Activated naive CD8-positive, alpha-beta T cell treated with anti-CD3 and anti-CD28 coated beads, Interleukin-2, amount 50 U/mL, for 24 hours (primary cell): ENCODE results near the gene CNTFR.

ENCODE experiments used
- ATAC-seq: fragments of 150-1000 bp; cut with Tn5 transposase; one replicate; pipeline ENCODE4 v1.10.0; 2021
- DNase-seq: peaks from one replicate; pipeline ENCODE4 v3.0.0; 2021
- H3K27ac Mint-ChIP-seq: one replicate; pipeline ENCODE4 v1.8.0; 2021; ENCODE audit warnings: mild to moderate bottlenecking, mixed read lengths
- H3K27me3 Mint-ChIP-seq: one replicate; pipeline ENCODE4 v1.8.0; 2021; ENCODE audit warnings: mixed read lengths
- H3K36me3 Mint-ChIP-seq: one replicate; pipeline ENCODE4 v1.8.0; 2021; ENCODE audit warnings: low read depth, mixed read lengths
- H3K4me1 Mint-ChIP-seq: one replicate; pipeline ENCODE4 v1.8.0; 2021; ENCODE audit warnings: mixed read lengths
- H3K4me3 Mint-ChIP-seq: one replicate; pipeline ENCODE4 v1.8.0; 2021; ENCODE audit warnings: mild to moderate bottlenecking, moderate library complexity, mixed read lengths
- H3K9me3 Mint-ChIP-seq: one replicate; pipeline ENCODE4 v1.8.0; 2021; ENCODE audit warnings: mixed read lengths

The CNTFR gene

GRCh38 chr9:34501889-34502425, 87.6 kb downstream of the CNTFR start:
- H3K27ac Mint-ChIP-seq = no peak overlapping the region
- peaks cover 5% of the 10 kb centered on the region for H3K4me1 Mint-ChIP-seq
- H3K9me3 Mint-ChIP-seq = no peaks in the 10 kb centered on the region
- H3K4me3 Mint-ChIP-seq = no peak overlapping the region
- H3K36me3 Mint-ChIP-seq = no peaks in the 10 kb centered on the region
- ATAC-seq (no peak), DNase-seq (no peak)
- peaks cover 7% of the 10 kb centered on the region for H3K27me3 Mint-ChIP-seq
